GM18861 (cell line): Measurements from ENCODE around the gene KIF6.

Source experiments
- ATAC-seq: cut with Tn5 transposase; IDR thresholded peaks from one replicate; pipeline ENCODE4 v1.9.1; 2021; ENCODE audit not compliant: unreplicated experiment

KIF6 gene

GRCh38 chr6:39357998-39358686 lies 367.1 kb downstream of the KIF6 start:
- ATAC-seq: no peak

- no peak for ATAC-seq
Observed at GRCh38 chr6:39353698-39354315, 371.4 kb downstream of the KIF6 start.

GRCh38 chr6:39350723-39351505 lies 374.3 kb downstream of the KIF6 start:
- ATAC-seq: no peak

GRCh38 chr6:39348740-39349139 lies 376.5 kb downstream of the KIF6 start:
- no peak for ATAC-seq

GRCh38 chr6:39347906-39348585 lies 377.2 kb downstream of the KIF6 start:
- ATAC-seq: peak; percentile 67

GRCh38 chr6:39347206-39347605 lies 378.0 kb downstream of the KIF6 start:
- no peak for ATAC-seq

- ATAC-seq: no peak
Observed at GRCh38 chr6:39344821-39345280, 380.4 kb downstream of the KIF6 start.

- ATAC-seq: no peak
Observed at GRCh38 chr6:39343396-39343870, 381.8 kb downstream of the KIF6 start.

GRCh38 chr6:39342692-39343395 lies 382.4 kb downstream of the KIF6 start:
- ATAC-seq: no peak

- no peak for ATAC-seq
Observed at GRCh38 chr6:39341937-39342336, 383.3 kb downstream of the KIF6 start.

GRCh38 chr6:39341352-39341751 lies 383.9 kb downstream of the KIF6 start:
- no peak for ATAC-seq

GRCh38 chr6:39339868-39340550 lies 385.2 kb downstream of the KIF6 start:
- no peak for ATAC-seq

GRCh38 chr6:39339096-39339867 lies 385.9 kb downstream of the KIF6 start:
- no peak for ATAC-seq

- no peak for ATAC-seq
Observed at GRCh38 chr6:39338397-39338796, 386.8 kb downstream of the KIF6 start.

- ATAC-seq: no peak
Observed at GRCh38 chr6:39335780-39336545, 389.2 kb downstream of the KIF6 start.

GRCh38 chr6:39333644-39334438 lies 391.4 kb downstream of the KIF6 start:
- no peak for ATAC-seq

- ATAC-seq: no peak
Observed at GRCh38 chr6:39330476-39330875, 394.7 kb downstream of the KIF6 start.

- ATAC-seq: no peak
Observed at GRCh38 chr6:39330057-39330456, 395.2 kb downstream of the KIF6 start.
